HG03196 (cell line): ENCODE results near the gene ENO1.
"Not testable (repeated sequence)": the region's sequence is repeated elsewhere in the genome, so short reads cannot be mapped to it uniquely, and the experiment has no call there.

Experiments used
- ATAC-seq: cut with Tn5 transposase; IDR thresholded peaks from one replicate; pipeline ENCODE4 v1.9.1; 2021; ENCODE audit not compliant: unreplicated experiment

Gene ENO1

DNA sequence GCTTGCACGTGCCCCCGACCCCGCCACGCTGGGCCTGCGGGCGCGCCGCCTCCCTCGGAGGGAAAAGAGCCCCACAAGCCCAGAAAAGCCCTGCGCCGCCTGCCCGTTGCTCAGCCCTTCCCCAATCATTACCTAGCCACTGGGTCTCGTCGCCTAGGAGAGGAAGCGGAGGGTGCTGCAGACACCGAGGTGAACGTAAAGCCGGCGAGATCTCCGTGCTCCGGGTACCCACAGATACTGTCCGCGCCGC, at the start of gene ENO1:
TSS of gene ENO1 (minus strand) at position 239 of the 250 bp plus-strand sequence. CDS start 3,778 bp downstream, outside the sequence.
- ATAC-seq, result no peak

GRCh38 chr1:8926707-8927694, 48.5 kb upstream of the ENO1 start:
- no peak for ATAC-seq

DNA sequence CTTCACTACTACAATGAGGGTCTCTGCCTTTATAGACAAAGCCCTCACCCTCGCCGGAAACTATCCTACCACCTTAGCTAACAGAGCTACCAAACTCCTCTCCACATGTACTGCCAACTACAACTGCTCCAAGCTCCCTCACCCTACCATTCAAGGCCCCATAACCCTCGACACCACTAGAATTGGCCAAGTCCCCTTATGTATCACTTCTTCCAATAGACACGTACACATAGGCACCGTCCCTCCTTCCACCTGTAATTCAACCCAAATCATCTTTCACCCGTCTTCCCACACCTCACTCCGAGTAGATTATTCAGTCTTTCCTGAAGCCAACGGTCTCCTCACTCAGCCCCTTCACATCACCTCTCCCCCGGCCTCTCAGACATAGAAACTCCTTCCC, 47.5 kb upstream of the ENO1 start:
- ATAC-seq, result no peak

- ATAC-seq, result no peak
These were observed 46.9 kb upstream of the ENO1 start for GRCh38 chr1:8925406-8925805.

DNA sequence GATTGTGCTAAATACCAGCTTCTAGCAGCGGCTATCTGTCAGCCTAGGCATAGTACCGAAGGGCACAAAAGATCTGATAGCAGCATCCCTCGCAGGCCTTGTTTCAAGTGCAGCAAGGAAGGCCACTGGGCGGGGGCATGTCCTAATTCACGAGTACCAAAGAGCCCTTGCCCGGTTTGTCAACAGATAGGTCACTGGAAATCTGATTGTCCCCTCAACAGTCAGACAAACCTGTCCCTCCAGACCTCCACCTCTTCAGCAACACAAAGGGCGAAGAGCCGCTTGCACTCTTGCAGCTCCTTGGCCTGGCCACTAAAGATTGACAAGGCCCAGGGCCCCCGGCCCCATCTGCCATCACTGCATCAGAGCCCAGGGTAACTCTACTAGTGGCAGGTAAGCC, 44.5 kb upstream of the ENO1 start:
- no peak for ATAC-seq

- ATAC-seq, result not testable (repeated sequence)
These were observed 39.0 kb upstream of the ENO1 start for GRCh38 chr1:8917536-8917935.

DNA sequence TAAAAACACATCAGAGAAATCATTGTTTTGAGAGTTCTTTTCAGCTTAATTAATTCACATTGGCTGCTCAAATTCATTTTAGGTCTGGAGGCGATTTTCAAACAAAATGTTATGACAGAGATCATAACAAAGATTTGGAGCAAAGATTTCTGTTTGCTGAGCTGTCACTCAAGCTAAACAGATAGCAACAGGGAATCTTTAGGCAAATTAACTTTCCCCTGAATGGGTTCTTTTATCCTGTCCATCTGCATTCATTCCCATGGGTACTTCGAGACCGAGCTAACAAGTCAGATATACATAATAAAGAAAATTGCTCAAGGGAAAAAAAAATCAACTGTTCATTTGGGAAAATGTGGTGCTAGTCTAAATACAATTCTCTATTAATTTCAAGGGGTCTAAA, 37.0 kb upstream of the ENO1 start:
- no peak for ATAC-seq

- ATAC-seq, result no peak
These were observed 36.0 kb upstream of the ENO1 start for GRCh38 chr1:8914466-8914865.

GRCh38 chr1:8913457-8913856, 35.0 kb upstream of the ENO1 start:
- no peak for ATAC-seq

GRCh38 chr1:8911416-8912309, 33.2 kb upstream of the ENO1 start:
- no peak for ATAC-seq

GRCh38 chr1:8910914-8911313, 32.4 kb upstream of the ENO1 start:
- ATAC-seq, result no peak

DNA sequence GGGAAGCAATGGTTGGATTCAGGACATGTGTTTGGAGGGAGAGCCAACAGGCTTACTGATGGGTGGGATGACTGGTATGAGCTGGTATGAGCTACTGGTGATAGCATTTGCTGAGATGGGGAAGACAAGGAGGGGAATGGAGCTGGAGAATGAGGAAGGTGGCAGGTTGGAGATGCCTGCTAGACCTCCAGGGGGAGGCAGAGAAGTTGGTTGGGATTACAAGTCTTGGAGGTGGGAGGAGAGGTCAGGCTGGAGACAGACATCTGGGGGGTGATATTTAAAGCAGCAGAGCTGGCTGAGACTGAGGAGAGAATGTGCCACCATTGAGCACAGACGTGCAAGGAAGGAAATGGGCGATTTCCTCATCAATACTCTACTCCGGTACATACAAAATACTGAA, 31.8 kb upstream of the ENO1 start:
- ATAC-seq, result no peak

DNA sequence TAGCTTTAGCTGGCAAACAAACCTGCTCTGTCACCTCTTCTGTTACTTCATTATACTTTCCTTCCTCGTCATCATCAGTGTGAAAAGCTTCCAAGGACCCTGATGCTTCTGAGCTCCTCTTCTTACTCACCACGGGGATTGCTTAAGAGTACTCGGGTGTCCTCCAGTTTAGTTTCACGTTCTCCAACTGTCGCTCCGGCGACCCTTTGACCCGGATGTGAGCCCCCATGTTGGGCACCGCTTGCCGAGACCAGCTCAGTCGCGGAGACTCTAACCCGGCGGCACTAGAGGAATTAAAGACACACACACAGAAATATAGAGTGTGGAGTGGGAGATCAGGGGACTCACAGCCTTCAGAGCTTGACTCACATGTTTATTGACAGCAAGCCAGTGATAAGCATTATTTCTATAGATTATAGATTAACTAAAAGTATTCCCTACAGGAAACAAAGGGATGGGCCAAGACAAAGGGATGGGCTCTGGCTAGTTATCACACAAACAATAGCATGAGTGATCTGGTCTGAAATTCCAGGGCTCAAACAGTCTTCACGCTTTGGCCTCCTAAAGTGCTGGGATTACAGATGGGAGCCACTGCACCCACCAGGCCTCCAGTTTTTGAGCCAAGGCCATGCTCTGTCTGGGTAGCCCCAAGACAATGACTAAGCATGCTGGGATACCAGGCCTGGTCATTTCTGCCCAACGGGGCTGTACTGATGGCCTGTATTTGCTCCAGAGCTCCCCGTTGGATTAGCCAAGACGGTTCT, 30.1 kb upstream of the ENO1 start:
- ATAC-seq, result no peak

DNA sequence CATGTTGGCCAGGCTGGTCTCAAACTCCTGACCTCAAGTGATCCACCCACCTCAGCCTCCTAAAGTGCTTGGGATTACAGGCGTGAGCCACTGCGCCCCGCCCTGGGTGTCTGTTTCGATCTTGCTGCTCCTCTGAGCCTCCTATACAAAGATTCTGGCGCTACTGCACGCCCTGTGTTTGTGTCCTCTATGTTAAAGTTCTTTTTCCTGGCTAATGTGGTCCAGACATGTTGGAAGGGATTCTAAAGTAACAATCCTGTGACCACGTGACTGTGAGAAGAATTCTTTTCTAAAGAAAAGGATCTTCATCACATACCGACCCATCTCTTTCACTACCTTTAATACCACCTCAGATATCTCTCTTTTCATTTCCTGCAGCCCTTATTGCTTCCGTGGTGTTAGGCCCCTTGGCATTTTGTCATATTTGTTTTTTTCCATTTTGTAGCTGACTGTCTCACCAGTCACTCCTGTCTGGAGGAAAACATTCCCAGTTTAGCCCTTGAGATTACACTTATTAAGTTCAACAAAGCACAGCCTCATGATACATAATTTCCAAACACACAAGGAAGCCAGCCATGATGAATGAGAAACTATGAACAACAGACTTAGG, 27.2 kb upstream of the ENO1 start:
- ATAC-seq, result no peak

- ATAC-seq, result no peak
These were observed 25.6 kb upstream of the ENO1 start for GRCh38 chr1:8903908-8904650.

- ATAC-seq, result no peak
These were observed 24.9 kb upstream of the ENO1 start for GRCh38 chr1:8903410-8903809.

- ATAC-seq, result no peak
These were observed 24.3 kb upstream of the ENO1 start for GRCh38 chr1:8902765-8903164.

- ATAC-seq, result not testable (repeated sequence)
These were observed 22.2 kb upstream of the ENO1 start for GRCh38 chr1:8900684-8901083.

GRCh38 chr1:8899046-8899445, 20.6 kb upstream of the ENO1 start:
- ATAC-seq, result no peak

- not testable (repeated sequence) for ATAC-seq
These were observed 19.9 kb upstream of the ENO1 start for GRCh38 chr1:8898418-8898817.
